LoVo (cell line): Measurements from ENCODE around the gene COL4A4.

ENCODE experiments used
- DNase-seq: peaks from one replicate; pipeline ENCODE4 v3.0.0-alpha.2; 2016; ENCODE audit warnings: low spot score

COL4A4 gene

DNA sequence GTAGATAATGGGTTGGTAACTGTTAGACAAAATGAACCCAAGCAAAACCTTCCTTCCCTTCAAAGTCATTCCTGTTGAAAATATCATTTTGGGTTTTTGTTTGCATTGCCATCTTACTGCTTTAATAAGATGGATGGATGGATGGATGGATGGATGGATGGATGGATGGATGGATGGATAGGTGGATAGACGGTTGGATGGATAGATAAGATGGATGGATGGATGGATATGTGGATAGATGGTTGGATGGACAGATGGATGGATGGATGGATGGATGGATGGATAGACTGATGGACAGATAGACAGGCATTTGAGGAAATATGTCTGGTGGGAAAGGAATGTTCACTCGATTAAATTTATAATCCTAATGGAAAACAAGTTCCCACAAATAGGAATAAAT, 133.2 kb downstream of the COL4A4 start:
- DNase-seq, result no peak

- no peak for DNase-seq
Observed at GRCh38 chr2:227029426-227030105, 134.4 kb downstream of the COL4A4 start.

DNA sequence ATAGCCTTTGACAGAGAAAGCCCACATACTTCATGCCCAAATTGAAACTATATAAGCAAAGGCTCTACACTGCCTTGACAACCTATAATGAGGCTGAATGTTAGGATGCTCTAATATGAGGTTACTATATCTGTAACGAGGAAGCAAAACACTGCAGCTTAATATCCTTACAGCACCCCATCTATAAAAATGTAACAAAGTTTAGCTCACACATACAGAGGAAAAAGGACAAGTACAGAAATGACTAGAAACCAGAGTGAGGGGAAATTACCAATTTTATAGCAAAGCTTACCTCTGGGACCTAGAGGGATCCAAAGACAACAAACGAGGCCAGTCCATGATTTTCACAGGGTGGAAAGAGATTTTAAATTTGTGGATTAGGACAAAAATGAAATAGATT, 138.5 kb downstream of the COL4A4 start:
- DNase-seq, result no peak

DNA sequence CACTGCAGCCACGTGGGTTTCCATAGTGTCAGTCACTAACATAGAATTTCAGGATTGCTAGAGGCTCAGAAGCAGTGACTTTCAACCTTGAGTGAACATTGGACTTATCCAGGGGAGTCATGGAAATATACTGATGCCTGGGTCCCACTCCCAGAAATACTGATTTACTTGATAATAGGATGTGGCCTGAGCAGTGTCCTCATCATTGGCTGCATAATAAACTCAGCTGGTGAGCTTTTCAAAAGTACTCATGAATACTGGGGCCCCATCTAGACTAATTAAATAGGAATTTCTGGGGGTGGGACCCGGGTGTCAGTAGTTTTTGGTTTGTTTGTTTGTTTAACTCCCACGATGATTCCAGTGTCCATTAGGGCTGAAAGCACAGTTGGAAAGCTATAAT, 141.4 kb downstream of the COL4A4 start:
- DNase-seq, result no peak

GRCh38 chr2:227020416-227020815, 143.6 kb downstream of the COL4A4 start:
- no peak for DNase-seq

- DNase-seq, result no peak
Observed at GRCh38 chr2:227016894-227017293, 147.1 kb downstream of the COL4A4 start.

DNA sequence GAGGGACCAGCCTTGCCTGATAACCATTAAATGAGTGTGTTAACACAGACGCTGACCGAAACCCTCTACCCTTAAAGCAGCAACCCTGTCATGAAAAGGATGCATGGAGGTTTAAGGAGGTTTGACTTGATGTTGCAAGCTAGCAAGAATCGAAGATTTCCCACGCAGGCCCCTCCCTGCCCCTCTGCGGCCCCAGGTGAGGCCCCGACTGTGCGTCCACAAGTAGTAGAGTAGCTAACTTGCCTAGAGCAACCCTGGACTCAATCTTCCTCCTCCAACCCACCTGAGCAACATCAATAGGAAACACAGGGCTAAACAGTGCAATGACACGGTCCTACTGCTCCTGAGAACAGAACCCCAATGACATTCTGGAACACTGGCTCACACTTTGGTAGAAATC, 150.1 kb downstream of the COL4A4 start:
- DNase-seq, result no peak

- no peak for DNase-seq
Observed at GRCh38 chr2:227013330-227013729, 150.7 kb downstream of the COL4A4 start.

GRCh38 chr2:227010433-227010832, 153.6 kb downstream of the COL4A4 start:
- DNase-seq, result no peak

DNA sequence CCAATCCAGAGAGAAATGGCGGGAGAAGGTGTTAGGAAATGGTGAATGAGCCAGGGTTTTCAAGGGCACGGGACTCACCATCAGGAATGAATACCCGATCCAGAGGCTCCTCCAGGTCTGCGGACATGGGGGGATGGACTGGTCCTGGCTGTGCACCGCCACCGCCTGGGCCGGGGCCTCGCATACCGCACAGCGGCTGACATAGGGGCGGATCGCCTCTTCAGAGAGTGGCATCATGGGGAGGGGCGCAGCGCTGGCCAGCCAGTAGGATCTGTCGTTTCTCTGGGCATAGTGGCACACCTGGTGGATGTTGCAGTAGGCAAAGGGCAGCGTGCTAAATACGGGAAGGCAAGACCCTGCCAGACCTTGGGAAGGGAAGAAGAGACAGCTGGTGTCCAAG, 156.1 kb downstream of the COL4A4 start:
- DNase-seq, result no peak

DNA sequence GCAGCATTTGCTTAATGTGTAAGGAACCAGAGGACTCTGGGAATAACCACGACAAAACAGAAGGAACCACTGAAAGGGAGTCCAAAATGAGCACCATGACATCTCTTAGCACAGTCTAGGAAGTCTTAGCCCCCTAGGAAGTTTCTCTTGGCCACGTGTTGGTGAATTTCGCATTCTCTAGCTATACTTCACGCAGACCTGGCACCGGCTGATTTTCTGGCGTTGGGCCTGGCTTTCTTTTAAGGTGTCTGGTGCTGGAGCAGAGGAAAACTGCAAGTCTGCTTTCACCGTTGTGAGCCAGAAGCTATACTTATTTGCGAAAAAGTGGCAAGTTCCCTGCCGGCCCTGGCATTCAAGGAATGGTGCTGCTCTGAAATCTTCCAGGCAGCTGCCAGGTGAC, 156.9 kb downstream of the COL4A4 start:
- no peak for DNase-seq

DNA sequence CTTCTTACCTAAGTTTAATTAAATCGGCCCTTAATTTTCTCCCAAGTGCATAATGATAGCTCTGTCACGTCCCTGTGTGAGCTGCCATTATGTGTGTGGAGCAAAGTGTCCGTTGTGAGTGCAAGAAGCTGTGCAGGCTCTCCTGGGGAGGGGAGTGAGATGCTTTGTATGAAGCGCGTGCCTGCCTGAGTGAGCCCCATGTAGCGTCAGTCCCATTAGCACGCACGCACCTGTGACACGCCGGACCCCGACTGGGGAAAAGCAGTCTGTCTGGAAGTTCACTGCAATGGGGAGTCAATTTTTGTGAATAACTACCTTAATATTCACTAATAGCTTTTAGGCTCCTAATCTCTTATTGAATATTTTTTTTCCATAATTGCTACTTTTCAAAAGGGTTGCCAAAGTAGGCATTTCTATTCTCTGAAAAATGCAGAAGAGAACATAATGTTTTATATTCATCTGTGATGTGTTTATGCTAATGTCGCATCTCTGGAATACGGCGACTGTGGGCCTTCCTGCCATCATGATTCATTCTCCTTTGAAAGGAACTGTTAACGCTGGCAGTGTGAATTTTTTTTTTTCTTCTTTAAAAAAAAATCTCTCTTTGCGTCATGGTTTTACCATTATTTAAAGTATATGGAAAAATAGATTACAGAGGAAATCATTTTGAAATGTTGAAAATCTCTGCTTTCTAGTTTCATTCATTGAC, 157.7 kb downstream of the COL4A4 start:
- DNase-seq, result no peak

DNA sequence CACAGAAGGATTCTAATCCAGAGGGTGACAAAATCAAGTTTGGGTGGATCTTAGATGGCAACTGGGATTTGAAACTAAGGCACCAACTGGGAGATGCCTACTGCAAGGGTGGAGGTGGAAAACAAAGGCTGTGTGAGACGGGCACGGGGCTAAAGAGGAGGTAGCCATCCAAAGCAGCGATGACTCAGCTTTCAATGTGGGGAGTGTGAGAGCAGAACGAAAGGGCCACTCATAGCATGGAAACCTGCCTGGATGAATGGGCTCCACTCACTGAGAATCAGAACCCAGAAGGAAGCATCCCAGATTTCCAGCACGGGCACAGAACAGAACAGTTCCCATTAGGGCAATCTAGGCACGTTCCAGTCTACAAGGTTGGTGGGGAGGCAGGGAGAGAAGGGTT, 159.5 kb downstream of the COL4A4 start:
- no peak for DNase-seq

GRCh38 chr2:227000123-227000522, 163.9 kb downstream of the COL4A4 start:
- no peak for DNase-seq

- DNase-seq, result no peak
Observed at GRCh38 chr2:226999661-227000060, 164.3 kb downstream of the COL4A4 start.

DNA sequence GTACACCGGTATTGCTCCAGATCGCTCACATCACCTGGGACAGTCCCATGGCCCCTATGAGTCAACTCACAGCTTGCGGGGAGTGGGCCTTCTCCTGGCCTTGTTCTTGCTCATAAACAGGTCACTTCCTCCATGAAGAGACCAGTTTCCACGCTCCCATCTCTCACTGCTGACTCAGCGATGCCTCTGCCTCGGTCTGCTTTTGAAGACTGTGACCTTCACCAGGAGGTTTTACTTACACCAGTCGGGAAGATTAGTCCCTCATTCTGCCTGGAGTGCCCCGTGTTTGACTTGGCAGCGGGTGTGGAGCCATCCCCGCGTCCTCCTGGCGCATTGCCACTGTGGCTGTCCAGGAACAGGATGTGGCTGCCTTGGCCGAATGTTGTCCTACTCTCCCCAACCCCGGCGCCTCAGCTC, 168.4 kb downstream of the COL4A4 start:
- DNase-seq, result no peak

- no peak for DNase-seq
Observed at GRCh38 chr2:226994775-226995174, 169.2 kb downstream of the COL4A4 start.

- no peak for DNase-seq
Observed at GRCh38 chr2:226993171-226993570, 170.8 kb downstream of the COL4A4 start.

DNA sequence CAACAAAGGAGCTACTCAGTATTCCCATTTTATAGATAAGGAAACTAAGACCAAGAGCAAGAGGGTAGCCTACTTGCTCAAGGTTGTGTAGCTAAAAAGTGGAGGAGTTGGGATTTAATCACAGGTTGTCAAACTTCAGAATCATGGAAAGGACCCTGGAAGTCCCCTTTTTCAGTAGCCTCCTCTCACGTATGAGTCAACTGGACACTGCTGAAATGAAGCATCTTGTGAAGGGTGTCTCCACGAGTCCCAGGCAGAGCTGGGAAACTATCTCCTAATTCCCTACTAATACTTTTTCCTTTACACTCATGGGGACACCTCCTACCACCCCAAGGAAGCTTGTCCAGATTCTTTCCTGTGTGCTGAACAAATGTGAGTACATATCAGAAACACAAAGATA, 172.3 kb downstream of the COL4A4 start:
- no peak for DNase-seq

DNA sequence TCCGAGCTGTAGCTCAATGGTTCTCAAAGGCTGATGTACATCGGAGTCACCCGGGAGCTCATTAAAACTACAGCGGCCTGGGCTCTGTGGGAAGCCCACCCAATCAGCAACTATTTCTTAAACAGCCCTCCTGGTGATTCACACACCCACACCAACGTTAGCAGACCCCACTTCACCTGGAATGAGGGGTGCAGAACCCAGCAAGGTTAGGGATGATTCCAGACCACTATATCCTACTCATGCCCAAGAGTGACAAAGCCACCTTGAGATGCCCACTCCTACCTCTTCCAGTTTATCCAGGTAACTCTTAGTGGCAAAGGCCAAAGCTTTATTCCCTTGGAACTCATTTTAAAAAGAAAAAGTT, 178.4 kb downstream of the COL4A4 start:
- DNase-seq, result no peak

DNA sequence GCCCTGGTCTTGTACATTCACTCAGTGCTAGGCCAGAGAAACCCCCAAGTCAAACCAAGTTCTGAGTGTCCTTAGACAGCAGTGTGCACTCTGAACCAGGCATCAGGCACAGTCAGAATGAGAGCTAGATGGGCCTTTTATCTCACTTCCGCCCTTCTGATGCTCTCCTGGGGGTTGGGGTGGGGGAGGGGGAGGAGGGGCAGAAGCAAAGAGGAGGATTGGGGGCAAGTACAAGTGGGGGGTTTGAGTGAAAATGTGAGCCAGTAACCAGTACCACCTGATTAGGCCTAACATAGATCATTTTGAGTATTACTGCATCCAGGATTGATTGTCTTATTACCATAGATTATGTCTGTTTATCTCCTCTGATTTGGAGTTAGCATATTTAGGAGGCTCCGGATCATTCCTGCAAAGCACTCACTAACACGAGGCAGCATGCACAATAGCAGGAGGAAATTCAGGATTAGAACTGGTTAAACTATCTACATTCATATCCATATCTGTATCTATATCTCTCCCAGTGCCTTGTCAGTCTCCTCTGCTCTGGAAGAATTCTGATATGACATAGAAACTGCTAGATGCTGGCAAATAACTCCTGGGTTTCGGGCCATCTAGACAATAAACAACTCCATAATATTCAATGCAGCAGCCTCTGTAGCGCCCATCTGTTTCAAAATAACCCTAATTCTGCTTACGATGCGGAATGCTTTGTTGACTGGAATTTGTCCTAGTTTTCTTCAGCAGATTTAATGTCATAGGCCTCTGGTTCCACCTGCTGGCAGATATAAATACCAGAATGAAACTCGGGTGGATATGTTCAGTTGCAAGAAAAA, 179.0 kb downstream of the COL4A4 start:
- DNase-seq, result peak; percentile 49

DNA sequence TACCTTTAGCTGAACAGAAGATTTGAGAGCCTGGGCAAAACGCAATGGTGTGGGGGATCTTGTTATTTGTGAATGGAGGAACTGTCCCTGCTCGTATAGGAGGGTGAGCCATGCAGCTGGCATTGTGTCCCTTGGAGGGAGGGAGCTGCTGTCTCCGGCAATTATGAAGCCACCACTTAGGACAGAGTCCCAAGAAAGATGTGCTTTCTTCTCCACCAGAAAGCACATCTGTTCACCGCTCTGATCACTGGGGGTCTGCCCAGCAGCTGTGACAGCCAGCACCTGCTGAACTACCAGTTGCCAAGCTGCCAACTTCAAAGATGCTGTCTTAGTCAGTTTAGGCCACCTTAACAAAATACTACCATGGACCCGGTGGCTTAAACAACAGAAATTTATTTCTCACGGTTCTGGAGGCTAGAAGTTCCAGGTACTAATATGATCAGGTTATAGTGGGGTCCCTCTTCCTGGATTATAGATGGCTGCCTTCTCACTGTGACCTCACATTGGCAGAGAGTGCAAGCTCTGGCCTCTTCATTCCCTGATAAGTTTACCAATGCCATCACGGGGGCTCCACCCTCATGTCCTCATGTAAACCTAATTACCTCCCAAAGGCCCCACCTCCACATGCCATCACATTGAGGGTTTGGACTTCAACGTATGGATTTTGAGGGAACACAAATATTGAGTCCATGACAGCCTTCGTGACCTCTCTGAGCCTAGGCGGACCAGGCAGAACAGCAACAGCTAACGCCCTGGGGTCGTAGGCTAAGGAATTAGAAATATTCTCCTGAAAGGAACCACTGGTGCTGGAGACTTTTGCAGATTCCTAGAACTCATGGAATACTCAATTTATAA, 179.9 kb downstream of the COL4A4 start:
- DNase-seq, result no peak
